Measurements from ENCODE around the gene IRAK4.

- TF ChIP-seq, protein P1, sequence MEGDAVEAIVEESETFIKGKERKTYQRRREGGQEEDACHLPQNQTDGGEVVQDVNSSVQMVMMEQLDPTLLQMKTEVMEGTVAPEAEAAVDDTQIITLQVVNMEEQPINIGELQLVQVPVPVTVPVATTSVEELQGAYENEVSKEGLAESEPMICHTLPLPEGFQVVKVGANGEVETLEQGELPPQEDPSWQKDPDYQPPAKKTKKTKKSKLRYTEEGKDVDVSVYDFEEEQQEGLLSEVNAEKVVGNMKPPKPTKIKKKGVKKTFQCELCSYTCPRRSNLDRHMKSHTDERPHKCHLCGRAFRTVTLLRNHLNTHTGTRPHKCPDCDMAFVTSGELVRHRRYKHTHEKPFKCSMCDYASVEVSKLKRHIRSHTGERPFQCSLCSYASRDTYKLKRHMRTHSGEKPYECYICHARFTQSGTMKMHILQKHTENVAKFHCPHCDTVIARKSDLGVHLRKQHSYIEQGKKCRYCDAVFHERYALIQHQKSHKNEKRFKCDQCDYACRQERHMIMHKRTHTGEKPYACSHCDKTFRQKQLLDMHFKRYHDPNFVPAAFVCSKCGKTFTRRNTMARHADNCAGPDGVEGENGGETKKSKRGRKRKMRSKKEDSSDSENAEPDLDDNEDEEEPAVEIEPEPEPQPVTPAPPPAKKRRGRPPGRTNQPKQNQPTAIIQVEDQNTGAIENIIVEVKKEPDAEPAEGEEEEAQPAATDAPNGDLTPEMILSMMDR (IDR thresholded peaks at IDR 0.05) = no peak
- TF ChIP-seq POLR2AphosphoS5 (IDR thresholded peaks at IDR 0.05) (no peak), POLR2A (IDR thresholded peaks at IDR 0.05; ENCODE audit: low read depth) (no peak)
Measured at GRCh38 chr12:43740511-43741100, 18.1 kb upstream of the IRAK4 start.

All from esophagus muscularis mucosa (tissue), 3 donors.